ENCODE data around the gene TOR1A. TPM values are rescaled to one million over a fixed set of nuclear protein-coding genes. Genes with fewer than 3 reads are reported as not detected.
A peak's percentile ranks its signal among the peaks of the same experiment; 100 is the strongest.

The TOR1A gene
- total RNA-seq, 4 donors from 2014 or later, result 18.1 to 31.9 (median 24.9) TPM

GRCh38 chr9:129835128-129835859 lies 11.4 kb upstream of the TOR1A start, which contains the start of the genes C9orf78 and USP20:
Gene C9orf78 (minus strand): TSS chr9:129835275. CDS start chr9:129835221, 54 bp downstream.
Gene USP20 (plus strand): TSS chr9:129835458. CDS start chr9:129852556, 17,098 bp downstream.
- Histone ChIP-seq H3K4me3 (peak within 1 kb of the TSS; percentile 94 to 100 (median 98)), H3K27me3 (no peaks in the 10 kb centered on the region), H3K36me3 (peaks cover 0 to 34% of the 10 kb centered on the region in 2 donors), H3K9me3 (no peaks in the 10 kb centered on the region), H3K4me1 (peaks cover 24 to 28% of the 10 kb centered on the region in 2 donors), H3K27ac (peak within 1 kb of the TSS; percentile 78 to 95 (median 90))
- ATAC-seq, result peak; percentile 98 to 99
- in situ Hi-C loops (cut with MboI; ENCODE audit: low sequenced_read_pairs in 4 of 4) (no loop called here), intact Hi-C loops (cut with DNase I; ENCODE audit: low total_unique reads) (loop anchor here (1.0 to 5.0 kb wide), 4 partner anchors 11 to 857 kb away; partner anchors contain the start of genes EXOSC2, GPR107, TOR1A and TOR1B)
- TF ChIP-seq POLR2A (IDR thresholded peaks at IDR 0.05) (peak; percentile 91 to 97), CTCF (IDR thresholded peaks at IDR 0.05 in 4 of 5, conservative IDR thresholded peaks at IDR 0.05 in 1 of 5) (no peak)
- DNase-seq, result peak; percentile 92 to 94

- no peaks in the 10 kb centered on the region for H3K9me3 ChIP-seq
- peak; percentile 16 to 28 for ATAC-seq
- H3K27me3 ChIP-seq, result no peaks in the 10 kb centered on the region
- DNase-seq, result no peak
- no peak for TF ChIP-seq POLR2A (IDR thresholded peaks at IDR 0.05)
- no peak for TF ChIP-seq CTCF (IDR thresholded peaks at IDR 0.05 in 4 of 5, conservative IDR thresholded peaks at IDR 0.05 in 1 of 5)
- in situ Hi-C loops (cut with MboI; ENCODE audit: low sequenced_read_pairs in 4 of 4) (no loop called here), intact Hi-C loops (cut with DNase I; ENCODE audit: low total_unique reads) (loop anchor here (1.0 to 5.0 kb wide), 4 partner anchors 10 to 858 kb away; partner anchors contain the start of genes EXOSC2, GPR107, TOR1A and TOR1B)
- H3K4me1 ChIP-seq, result peaks cover 24 to 28% of the 10 kb centered on the region in 2 donors
- H3K36me3 ChIP-seq, result peaks cover 0 to 41% of the 10 kb centered on the region in 2 donors
- H3K27ac ChIP-seq, result peak overlapping the region; percentile 78 to 95 (median 90)
- H3K4me3 ChIP-seq, result peak overlapping the region; percentile 94 to 100 (median 98)
Measured at GRCh38 chr9:129834489-129835127, 10.7 kb upstream of the TOR1A start.

GRCh38 chr9:129832982-129833381 lies 9.0 kb upstream of the TOR1A start:
- no peak for ATAC-seq
- Histone ChIP-seq H3K27me3 (no peaks in the 10 kb centered on the region), H3K9me3 (no peaks in the 10 kb centered on the region), H3K4me3 (no peak overlapping the region), H3K27ac (no peak overlapping the region), H3K36me3 (peaks cover 0 to 57% of the 10 kb centered on the region in 2 donors), H3K4me1 (peaks cover 24 to 28% of the 10 kb centered on the region in 2 donors)
- in situ Hi-C loops (cut with MboI; ENCODE audit: low sequenced_read_pairs in 4 of 4), result no loop called here
- DNase-seq, result no peak
- no peak for TF ChIP-seq POLR2A (IDR thresholded peaks at IDR 0.05)
- TF ChIP-seq CTCF (IDR thresholded peaks at IDR 0.05 in 4 of 5, conservative IDR thresholded peaks at IDR 0.05 in 1 of 5), result no peak
- intact Hi-C loops (cut with DNase I; ENCODE audit: low total_unique reads), result no loop called here

- in situ Hi-C loops (cut with MboI; ENCODE audit: low sequenced_read_pairs in 4 of 4) (no loop called here), intact Hi-C loops (cut with DNase I; ENCODE audit: low total_unique reads) (no loop called here)
- peaks cover 4 to 5% of the 10 kb centered on the region in 2 donors for H3K4me1 ChIP-seq
- DNase-seq (no peak), ATAC-seq (no peak)
- H3K4me3 ChIP-seq, result no peak overlapping the region
- peaks cover 0 to 64% of the 10 kb centered on the region in 2 donors for H3K36me3 ChIP-seq
- H3K9me3 ChIP-seq, result no peaks in the 10 kb centered on the region
- H3K27ac ChIP-seq, result no peak overlapping the region
- TF ChIP-seq POLR2A (IDR thresholded peaks at IDR 0.05), result no peak
- H3K27me3 ChIP-seq, result no peaks in the 10 kb centered on the region
Measured at GRCh38 chr9:129828969-129829368, 5.0 kb upstream of the TOR1A start.

- no peaks in the 10 kb centered on the region for H3K27me3 ChIP-seq
- H3K4me1 ChIP-seq, result peaks cover 0 to 4% of the 10 kb centered on the region in 2 donors
- TF ChIP-seq POLR2A (IDR thresholded peaks at IDR 0.05), result no peak
- TF ChIP-seq CTCF (IDR thresholded peaks at IDR 0.05 in 4 of 5, conservative IDR thresholded peaks at IDR 0.05 in 1 of 5), result no peak
- intact Hi-C loops (cut with DNase I; ENCODE audit: low total_unique reads) (no loop called here), in situ Hi-C loops (cut with MboI; ENCODE audit: low sequenced_read_pairs in 4 of 4) (no loop called here)
- H3K4me3 ChIP-seq, result no peak overlapping the region
- H3K36me3 ChIP-seq, result peaks cover 0 to 58% of the 10 kb centered on the region in 2 donors
- H3K27ac ChIP-seq, result no peak overlapping the region
- ATAC-seq (no peak), DNase-seq (no peak)
- no peaks in the 10 kb centered on the region for H3K9me3 ChIP-seq
Measured at GRCh38 chr9:129828051-129828450, 4.1 kb upstream of the TOR1A start.

Data from gastrocnemius medialis (tissue), 4 donors.